Right lobe of liver (tissue), 4 donors: ENCODE measurements around the gene KLHL26.
"Not testable (repeated sequence)": the region's sequence is repeated elsewhere in the genome, so short reads cannot be mapped to it uniquely, and the experiment has no call there.

Source experiments
- CTCF ChIP-seq, 4 donors: fragments of 200-600 bp in 3 of 4; fragments of 450-650 bp in 1 of 4; IDR thresholded peaks; one replicate each; pipeline versions ENCODE4 v1.5.1 to v1.8.0; 2016 to 2022; ENCODE audit warnings: antibody characterized with exemption in 4 of 4, mild to moderate bottlenecking in 2 of 4
- POLR2A ChIP-seq: fragments of 450-650 bp; IDR thresholded peaks from one replicate; pipeline ENCODE4 v1.6.1; 2017; ENCODE audit warnings: antibody characterized with exemption, mild to moderate bottlenecking
- donor health status: DM: no; HTN: no; CAD: no.
- donor health status: DM: no; HTN: no; CAD: no.
- donor health status: DM: no; HTN: yes; CAD: no.

GRCh38 chr19:18680148-18680547 lies 43.3 kb downstream of the KLHL26 start:
- TF ChIP-seq CTCF (IDR thresholded peaks at IDR 0.05); POLR2A: not testable (repeated sequence)
